HCT116 (cell line): Measurements from ENCODE around the gene ZSCAN5B.

Source experiments
- CEBPB ChIP-seq: IDR thresholded peaks from 2 replicates; pipeline ENCODE4 v1.6.1; 2012; ENCODE audit warnings: low read depth
- CTCF ChIP-seq, 3 experiments: fragments of 200-600 bp in 1 of 3; sonication (generic) in 1 of 3; IDR thresholded peaks in 2 of 3; conservative IDR thresholded peaks in 1 of 3; 2 replicates each; pipeline ENCODE4 v1.5.1; 2012 to 2017; ENCODE audit warnings: low read depth in 2 of 3, low read length in 2 of 3, antibody characterized with exemption in 1 of 3, borderline replicate concordance in 1 of 3, control low read depth in 1 of 3, mild to moderate bottlenecking in 1 of 3, mixed read lengths in 1 of 3, mixed run types in 1 of 3, moderate library complexity in 1 of 3; ENCODE audit not compliant: insufficient read depth in 1 of 3
- EGR1 ChIP-seq: IDR thresholded peaks from 2 replicates; pipeline ENCODE4 v1.6.1; 2012; ENCODE audit warnings: low read depth
- EZH2 ChIP-seq: fragments of 200-600 bp; sonication (generic); IDR thresholded peaks from 2 replicates; pipeline ENCODE4 v1.6.1; 2017; ENCODE audit warnings: antibody characterized with exemption, mixed run types
- EZH2phosphoT487 ChIP-seq: fragments of 200-600 bp; IDR thresholded peaks from 2 replicates; pipeline ENCODE4 v1.6.1; 2018; ENCODE audit warnings: antibody characterized with exemption, borderline replicate concordance
- MAX ChIP-seq: IDR thresholded peaks from 2 replicates; pipeline ENCODE4 v1.6.1; 2012
- POLR2A ChIP-seq: IDR thresholded peaks from 2 replicates; pipeline ENCODE4 v1.7.0; 2011; ENCODE audit warnings: borderline replicate concordance; ENCODE audit not compliant: insufficient read depth, insufficient read length; ENCODE audit errors: extremely low read depth
- POLR2AphosphoS5 ChIP-seq: IDR thresholded peaks from 2 replicates; pipeline ENCODE4 v1.6.1; 2011; ENCODE audit warnings: mild to moderate bottlenecking, low read depth, low read length, moderate library complexity
- RAD21 ChIP-seq: IDR thresholded peaks from 2 replicates; pipeline ENCODE4 v1.6.1; 2012; ENCODE audit warnings: low read depth, mild to moderate bottlenecking
- REST ChIP-seq: IDR thresholded peaks from 2 replicates; pipeline ENCODE4 v1.6.1; 2012; ENCODE audit warnings: low read depth
- SIN3A ChIP-seq: IDR thresholded peaks from 2 replicates; pipeline ENCODE4 v1.6.1; 2012; ENCODE audit warnings: low read depth
- SRF ChIP-seq: IDR thresholded peaks from 2 replicates; pipeline ENCODE4 v1.6.1; 2012; ENCODE audit warnings: low read depth
- ZNF274 ChIP-seq: fragments of 200-500 bp; sonication (Bioruptor generic); IDR thresholded peaks from 2 replicates; pipeline ENCODE4 v1.6.1; 2014; ENCODE audit warnings: mild to moderate bottlenecking, low read depth, low read length, inconsistent platforms

- TF ChIP-seq CTCF (IDR thresholded peaks at IDR 0.05 in 2 of 3, conservative IDR thresholded peaks at IDR 0.05 in 1 of 3; ENCODE audit: borderline replicate concordance in 1 of 3, insufficient read depth in 1 of 3, low read depth in 2 of 3, low read length in 2 of 3): 0 out of 6 replicates have a peak, but pooled peaks of 1 of the 3 experiments have one; percentile 11
- TF ChIP-seq SRF: no peak
- no peak for TF ChIP-seq RAD21
- no peak for TF ChIP-seq POLR2A
- no peak for TF ChIP-seq REST
- TF ChIP-seq MAX: no peak
- no peak for TF ChIP-seq EZH2
- TF ChIP-seq SIN3A: no peak
- TF ChIP-seq POLR2AphosphoS5: no peak
- no peak for TF ChIP-seq EZH2phosphoT487
- no peak for TF ChIP-seq ZNF274
- TF ChIP-seq EGR1: no peak
- no peak for TF ChIP-seq CEBPB
Measured at GRCh38 chr19:56189785-56190184, 7.8 kb downstream of the ZSCAN5B start.
